CD4-positive, alpha-beta T cell treated with Interleukin-1 beta for 1 hour (primary cell): ENCODE measurements around the gene TSPAN33.
"Not testable (repeated sequence)": the region's sequence is repeated elsewhere in the genome, so short reads cannot be mapped to it uniquely, and the experiment has no call there.

ENCODE experiments used
- DNase-seq, 2 donors: peaks; one replicate each; pipeline ENCODE4 v3.0.0-alpha.2; 2020 to 2022

The TSPAN33 gene, protein sequence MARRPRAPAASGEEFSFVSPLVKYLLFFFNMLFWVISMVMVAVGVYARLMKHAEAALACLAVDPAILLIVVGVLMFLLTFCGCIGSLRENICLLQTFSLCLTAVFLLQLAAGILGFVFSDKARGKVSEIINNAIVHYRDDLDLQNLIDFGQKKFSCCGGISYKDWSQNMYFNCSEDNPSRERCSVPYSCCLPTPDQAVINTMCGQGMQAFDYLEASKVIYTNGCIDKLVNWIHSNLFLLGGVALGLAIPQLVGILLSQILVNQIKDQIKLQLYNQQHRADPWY

DNA sequence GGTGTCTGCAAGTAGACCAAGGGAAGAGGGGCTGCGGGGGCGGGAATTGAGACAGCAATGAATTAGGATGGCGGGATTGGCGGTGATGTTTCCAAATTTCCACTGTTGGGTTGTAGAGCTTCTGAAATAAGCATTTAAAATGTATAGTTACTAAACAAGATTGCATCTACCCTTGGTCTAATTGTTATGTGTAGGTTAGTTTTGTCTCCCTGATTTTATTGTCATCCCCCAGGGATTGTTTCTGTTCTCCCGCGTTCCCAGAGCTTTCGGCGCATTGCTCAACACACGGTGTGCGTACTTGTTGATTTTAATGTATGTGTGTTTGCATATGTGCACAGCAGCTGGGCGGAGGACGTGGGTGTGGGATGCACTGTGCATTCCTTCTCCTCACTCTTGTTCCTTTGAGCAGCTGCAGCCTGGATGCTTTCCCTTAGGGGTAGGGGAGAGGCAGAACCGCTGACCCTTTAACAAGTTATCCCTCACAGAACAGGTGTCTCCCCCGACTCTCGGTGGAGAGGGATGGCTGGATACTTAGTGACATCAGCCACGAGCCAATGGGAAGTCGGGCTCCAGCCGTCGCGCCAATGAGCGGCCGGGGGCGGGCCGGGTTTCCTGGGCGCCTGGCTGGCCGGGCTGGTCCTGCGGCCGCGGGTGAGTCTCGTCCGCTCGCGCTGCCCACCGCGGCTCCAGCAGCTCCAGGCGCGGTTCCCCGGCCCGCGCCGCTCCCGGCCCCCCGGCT lies at the start of gene TSPAN33:
Gene TSPAN33 (plus strand): TSS at position 613 of the 739 bp plus-strand sequence. CDS start 274 bp downstream, outside the sequence.
- peak; percentile 67 for DNase-seq

DNA sequence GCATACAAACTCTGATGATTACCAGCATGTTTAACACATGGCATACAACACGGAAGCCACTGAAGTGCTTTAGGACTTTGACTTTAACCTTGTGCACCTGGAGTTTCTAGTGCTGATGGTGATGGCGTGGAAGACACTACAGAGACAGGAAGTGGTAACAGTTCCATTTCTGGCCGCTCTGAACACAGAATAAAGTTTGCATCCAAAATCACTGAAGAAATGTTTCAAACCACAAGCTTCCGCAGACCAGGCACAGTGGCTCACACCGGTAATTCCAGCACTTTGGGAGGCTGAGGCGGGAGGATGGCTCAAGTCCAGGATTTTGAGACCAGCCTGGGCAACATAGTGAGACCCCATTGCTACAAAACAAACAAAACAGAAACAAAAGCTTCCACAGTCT lies 49.2 kb upstream of the TSPAN33 start:
- peak; percentile 11 to 23 for DNase-seq

DNA sequence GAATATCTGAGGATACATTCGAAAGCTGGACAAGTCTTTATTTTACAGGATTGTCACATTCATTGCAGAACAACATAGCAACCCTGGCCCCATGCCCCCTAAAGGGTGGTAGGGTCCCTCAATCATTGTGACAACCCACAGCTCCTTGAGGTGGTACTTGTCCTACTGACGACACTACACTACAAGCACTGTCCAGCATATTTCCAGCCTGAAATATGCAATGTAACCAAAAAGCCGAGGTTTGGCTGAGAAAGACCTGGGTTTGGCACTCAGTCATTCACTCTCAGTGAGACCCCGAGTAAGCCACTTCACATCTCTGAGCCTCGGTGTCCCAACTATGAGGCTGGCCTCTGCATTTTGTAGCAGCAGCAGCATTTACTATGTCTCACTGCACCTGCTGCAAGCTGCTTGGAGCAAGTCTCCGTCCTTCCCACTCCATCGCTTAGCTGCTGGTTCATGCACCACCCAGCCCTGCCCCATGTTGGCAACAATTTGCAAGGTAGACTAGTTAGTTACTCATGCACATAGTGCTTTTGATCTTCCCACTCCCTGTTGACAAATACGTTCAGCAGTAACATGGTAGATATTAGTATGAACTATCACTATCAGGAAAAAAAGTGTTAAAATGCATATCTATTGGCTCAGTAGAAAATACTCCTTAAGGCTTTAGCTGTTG lies 46.0 kb upstream of the TSPAN33 start:
- no peak for DNase-seq

DNA sequence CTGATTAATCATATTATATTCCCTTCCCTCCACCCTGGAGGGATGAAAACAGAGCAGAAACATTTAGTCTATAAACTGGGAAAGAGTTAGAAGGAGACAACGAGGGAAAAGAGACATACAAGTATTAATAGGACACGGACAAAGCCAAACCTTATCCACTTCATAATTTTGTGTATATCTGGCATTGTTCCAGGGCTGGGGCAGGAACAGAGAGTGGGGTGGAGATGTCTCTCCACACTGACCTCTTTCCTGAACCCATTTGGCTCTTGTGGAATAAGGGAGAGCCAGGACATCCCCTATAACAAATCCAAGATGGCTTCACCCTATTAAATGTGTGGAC lies 43.7 kb upstream of the TSPAN33 start:
- no peak for DNase-seq

DNA sequence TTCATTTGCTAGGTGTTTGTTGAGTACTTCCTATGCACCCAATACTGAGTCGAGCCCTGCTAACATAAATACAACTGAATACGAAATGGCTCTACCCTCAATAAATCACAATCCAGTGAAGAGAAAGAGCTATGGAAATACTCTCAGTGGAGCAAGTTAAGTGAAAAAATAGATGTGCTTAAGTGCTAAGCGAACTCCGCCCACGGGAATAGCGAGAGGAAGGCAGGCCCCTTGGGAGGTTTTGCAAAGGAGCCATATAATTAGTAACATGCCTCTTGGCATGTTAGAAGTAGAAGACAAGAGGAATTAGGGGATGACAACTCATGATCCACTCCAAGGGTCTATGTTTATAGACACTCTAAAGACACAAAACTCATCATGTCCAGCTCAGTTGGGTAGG lies 42.8 kb upstream of the TSPAN33 start:
- no peak for DNase-seq

DNA sequence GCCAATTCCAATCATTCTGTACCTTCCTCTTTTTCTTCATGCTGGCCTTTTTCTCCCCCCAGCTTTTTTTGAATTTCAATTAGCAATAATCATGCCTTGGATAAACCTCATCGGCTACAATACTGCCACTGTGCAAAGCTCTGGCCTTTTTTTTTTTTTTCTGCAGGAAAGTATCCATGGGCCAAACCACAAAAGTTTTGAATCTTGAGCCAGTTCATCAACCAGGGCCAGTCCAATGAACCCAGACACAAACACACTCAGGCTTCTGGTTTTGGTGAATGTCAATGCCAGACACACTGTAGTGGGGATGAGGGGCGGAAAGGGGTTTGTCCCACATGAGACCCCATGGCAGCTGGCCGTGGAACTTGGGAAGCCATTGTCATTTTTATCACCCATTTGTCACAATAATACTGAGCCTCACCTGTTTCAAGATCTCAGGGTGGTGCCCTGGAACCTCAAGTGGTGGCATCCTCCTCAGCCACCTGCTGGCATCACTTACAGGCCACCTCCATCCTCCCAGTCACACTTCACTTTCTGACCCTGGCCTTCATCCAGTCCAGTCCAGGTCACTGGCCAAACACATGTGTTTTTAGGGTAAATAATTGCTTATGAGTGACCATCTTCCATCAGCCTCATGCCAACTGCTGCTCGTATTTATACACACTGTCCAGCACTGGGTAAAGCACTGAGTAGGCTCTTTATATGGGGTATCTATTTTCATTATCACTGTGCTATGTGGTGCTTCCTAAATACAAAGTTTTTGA lies 40.8 kb upstream of the TSPAN33 start:
- DNase-seq = no peak

DNA sequence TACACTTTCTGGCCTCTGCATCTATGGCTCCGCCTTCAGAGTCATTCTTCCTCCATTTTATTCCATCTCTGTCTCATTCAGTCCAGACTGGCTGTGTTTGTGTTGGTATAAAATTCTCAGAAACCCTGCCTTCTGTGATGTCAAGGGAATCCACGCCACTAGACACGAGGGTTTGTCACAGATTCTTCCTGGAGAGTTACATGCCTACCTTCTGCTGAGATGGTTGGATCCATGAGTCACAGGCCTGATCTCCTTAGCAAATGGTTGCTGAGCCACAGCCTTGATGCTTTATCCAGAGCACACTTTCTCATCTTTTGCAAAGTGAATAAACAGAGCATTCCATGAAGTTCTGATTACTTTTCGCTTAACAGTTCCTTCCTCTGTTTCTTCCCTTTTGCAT lies 35.9 kb upstream of the TSPAN33 start:
- no peak for DNase-seq

DNA sequence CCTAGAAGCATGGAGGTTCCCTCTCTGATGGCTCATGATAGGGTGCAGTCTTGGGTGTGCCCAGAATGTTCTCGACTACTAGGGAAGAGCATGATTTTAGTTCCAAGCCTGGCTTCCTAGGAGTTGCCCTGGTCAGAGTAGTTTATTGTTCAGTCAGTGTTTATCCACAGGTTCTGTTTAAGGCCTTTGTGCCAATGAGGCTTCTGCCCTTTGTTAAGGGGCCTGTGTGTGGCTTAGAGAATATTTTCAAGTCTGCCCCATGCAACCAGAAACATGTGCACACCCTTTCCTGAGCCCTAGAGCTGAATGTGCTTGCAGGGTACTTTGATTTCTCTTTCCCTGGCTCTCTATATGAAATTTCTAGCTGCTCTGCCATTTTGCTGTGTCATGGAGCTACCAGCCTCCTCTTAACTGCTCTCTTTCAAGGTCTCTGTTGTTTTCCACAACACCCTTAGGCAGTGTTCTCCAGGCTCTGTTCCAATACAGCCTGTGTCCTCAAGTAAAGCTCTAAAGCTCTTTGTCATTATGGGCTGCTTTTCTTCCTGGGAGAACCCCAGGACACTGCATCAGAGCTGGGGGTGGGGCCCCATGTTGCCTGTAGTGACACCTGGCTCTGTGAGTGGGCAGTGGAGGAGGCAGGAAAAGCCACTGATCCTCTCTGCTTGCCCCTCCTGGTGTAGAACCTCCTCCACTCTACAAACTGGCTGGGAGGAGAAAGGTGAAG lies 34.1 kb upstream of the TSPAN33 start:
- no peak for DNase-seq

DNA sequence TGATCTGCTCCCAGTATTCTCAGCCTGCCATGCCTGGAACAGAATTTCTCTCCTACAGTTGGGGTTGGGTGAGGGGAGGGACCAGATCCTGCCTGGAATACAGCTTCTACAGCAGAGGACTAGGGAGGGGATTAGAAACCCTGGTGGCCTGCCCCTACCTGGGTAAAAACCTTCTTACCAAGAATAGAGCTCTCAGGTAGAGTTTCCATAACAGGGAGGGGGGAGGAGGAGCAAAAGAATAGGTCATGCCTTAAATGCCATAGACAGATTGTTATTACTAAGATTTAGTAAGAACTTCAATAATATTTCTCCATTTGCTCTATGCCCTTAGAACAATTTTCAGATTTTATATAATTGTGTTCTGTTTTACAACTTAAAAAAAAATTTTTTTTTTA lies 33.5 kb upstream of the TSPAN33 start:
- DNase-seq = no peak

DNA sequence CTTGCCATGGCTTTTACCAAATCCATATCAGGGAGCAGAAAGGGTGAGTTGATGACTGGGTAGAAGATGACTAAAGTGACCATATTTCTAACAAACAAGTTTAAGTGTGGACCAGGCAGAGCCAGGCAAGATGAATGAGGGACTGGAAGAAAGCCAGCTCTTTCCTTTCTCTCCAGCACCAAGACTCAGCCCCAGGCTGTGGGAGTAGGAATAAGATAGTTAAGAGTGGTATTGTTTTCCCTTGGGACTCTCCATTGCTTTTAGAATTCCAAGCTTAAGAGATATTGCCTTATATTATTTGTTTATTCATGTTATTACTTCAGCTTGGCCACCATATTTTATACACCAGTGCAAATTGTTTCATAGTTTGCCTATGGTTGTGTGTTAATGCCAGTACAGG lies 28.8 kb upstream of the TSPAN33 start:
- DNase-seq = no peak

DNA sequence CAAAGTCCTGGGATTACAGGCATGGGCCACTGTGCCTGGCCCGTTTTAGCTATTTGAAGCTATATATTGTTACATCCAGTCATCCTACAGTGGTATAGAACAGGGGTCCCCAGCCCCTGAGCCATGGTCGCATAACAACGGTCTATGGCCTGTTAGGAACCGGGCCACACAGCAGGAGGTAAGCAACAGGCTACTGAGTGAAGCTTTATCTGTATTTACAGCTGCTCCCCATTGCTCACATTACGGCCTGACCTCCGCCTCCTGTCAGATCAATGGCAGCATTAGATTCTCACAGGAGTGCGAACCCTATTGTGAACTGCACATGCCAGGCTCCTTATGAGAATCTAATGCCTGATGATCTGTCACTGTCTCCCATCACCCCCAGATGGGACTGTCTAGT lies 26.3 kb upstream of the TSPAN33 start:
- no peak for DNase-seq

DNA sequence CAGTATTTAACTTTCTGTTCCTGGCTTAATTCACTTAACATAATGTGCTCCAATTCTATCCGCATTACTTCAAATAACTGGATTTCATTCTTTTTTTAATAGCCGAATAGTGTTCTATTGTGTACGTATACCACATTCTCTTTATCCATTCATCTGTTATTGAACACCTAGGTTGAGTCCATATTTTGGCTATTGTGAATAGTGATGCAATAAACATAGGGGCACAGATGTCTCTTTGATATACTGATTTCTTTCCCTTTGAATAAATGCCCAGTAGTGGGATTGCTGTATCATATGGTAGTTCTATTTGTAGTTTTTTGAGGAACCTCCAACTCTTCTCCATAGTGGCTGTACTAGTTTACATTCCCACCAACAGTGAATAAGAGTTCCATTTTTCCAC lies 25.5 kb upstream of the TSPAN33 start:
- no peak for DNase-seq

DNA sequence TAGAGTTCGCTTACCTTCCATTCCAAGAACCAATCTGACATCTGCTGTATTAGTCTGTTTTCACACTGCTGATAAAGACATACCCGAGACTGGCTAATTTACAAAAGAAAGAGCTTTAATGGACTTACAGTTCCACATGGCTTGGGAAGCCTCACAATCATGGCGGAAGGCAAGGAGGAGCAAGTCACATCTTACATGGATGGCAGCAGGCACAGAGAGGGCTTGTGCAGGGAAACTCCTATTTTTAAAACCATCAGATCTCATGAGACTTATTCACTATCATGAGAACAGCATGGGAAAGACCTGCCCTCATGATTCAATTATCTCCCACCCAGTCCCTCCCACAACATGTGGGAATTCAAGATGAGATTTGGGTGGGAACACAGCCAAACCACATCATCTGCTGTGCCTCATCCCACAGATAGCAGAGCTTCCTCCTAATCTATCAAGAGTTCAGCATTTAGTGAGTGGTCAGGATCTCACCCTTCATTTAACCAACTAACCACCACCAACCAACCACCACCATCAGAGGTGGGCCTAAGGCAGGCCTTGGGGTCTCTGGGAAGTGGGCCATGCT lies 22.9 kb upstream of the TSPAN33 start:
- not testable (repeated sequence) for DNase-seq

DNA sequence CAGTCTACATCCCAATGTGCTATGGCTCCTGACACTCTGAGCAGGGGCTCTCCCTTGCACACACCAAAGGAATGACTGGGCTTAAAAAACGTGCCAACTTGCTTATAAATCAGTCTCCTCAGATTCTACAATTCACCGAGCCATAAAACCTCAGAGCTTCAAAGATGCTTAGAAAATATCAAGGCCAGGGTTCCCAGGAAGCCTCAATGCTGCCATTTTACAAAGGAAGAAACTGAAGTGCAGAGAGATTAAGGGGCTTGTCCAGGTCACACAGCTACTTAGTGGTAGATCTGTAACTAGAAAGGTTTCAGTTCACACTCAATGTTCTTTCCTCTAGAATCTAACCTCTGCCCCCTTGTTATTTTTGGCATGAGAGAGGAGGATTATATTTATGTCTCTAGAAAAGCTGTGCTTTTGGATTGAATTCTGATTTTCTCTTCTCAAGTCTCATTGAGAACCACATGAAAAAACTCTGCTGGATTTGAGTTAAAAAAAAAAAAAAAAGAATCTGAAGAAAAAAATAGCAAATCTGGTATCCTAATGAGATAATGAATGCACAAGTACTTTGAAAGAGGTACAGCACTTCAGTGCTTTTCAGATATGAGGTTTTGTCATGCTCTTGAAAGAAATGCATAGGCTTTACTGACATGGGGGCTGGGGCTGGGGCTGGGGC lies 22.3 kb upstream of the TSPAN33 start:
- no peak for DNase-seq

DNA sequence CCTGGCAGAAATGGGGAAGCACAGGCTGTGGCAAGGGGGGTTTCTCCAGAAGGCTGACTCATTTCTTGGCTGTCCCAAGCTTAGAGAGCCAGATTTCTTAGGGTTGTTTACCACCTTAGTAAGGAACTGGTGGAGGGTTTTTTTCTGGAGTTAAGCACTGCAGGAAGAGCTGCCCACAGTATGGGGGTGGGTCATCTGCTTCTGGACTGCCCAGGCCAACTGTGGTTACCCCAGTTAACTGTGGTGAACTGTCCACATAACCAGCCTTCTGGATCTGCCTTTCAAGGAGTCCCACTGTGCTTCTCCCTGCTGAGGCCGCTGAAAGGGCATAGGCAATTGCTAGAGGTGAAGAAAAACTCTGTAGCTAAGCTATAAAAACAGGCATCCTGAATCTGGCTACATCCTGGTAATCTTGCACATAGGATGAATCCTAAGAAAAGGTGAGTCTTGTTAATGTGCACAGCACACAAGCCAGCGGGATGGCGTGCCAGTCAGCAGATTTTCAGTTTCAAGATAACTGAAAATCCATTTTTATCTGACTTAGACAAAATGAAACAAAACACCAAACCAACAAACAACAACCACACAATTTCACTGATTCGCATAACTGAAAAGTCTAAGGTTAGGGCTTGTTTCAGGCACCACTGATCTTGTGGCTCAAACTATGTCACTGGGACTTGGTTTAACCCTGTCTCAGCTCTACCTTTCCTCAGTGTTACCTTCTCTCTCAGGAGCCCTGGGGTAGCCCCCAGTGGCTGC lies 21.6 kb upstream of the TSPAN33 start:
- peak in 1 of 2 donors; percentile 62 for DNase-seq

DNA sequence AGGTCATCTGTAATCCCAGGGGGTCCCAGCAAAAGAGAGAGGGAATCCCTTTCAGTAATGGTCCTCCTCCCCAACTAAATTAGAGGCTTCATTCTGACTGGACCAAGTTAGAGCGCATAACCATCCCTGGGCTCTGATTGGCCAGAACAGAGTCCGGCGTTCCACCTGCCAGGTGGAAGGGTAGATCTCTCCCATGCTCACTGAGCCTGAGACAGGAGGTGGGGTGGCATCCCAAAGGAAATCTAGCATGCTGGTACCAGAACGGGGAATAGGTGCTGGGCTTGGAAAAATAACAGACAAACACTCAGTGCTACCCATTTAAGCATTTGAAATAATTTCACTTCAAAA lies 21.0 kb upstream of the TSPAN33 start:
- no peak for DNase-seq

DNA sequence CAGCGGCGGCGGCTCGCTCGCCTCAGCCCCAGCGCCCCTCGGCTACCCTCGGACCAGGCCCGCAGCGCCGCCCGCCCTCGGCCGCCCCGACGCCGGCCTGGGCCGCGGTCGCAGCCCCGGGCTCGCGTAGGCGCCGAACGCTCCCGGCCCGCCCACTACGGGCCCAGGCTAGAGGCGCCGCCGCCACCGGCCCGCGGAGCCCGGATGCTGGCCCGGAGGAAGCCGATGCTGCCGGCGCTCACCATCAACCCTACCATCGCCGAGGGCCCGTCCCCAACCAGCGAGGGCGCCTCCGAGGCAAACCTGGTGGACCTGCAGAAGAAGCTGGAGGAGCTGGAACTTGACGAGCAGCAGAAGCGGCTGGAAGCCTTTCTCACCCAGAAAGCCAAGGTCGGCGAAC lies 18.2 kb upstream of the TSPAN33 start:
- no peak for DNase-seq

DNA sequence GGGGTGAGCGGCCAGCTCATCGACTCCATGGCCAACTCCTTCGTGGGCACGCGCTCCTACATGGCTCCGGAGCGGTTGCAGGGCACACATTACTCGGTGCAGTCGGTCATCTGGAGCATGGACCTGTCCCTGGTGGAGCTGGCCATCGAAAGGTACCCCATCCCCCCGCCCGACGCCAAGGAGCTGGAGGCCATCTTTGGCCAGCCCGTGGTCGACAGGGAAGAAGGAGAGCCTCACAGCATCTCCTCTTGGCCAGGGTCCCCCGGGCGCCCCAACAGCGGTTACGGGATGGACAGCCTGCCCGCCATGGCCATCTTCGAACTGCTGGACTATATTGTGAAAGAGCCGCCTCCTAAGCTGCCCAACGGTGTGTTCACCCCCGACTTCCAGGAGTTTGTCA lies 17.4 kb upstream of the TSPAN33 start:
- no peak for DNase-seq

DNA sequence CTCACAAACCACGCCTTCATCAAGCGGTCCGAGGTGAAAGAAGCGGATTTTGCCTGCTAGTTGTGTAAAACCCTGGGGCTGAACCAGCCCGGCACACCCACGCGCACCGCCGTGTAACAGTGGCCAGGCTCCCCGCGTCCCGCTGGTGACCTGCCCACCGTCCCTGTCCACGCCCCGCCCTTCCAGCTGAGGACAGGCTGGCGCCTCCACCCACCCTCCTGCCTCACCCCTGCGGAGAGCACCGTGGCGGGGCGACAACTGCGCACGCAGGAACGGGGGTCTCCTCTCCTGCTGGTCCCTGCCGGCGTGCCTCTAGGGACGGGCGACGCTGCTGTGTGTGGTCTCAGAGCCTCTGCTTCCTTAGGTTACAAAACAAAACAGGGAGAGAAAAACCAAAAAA lies 16.9 kb upstream of the TSPAN33 start:
- no peak for DNase-seq

DNA sequence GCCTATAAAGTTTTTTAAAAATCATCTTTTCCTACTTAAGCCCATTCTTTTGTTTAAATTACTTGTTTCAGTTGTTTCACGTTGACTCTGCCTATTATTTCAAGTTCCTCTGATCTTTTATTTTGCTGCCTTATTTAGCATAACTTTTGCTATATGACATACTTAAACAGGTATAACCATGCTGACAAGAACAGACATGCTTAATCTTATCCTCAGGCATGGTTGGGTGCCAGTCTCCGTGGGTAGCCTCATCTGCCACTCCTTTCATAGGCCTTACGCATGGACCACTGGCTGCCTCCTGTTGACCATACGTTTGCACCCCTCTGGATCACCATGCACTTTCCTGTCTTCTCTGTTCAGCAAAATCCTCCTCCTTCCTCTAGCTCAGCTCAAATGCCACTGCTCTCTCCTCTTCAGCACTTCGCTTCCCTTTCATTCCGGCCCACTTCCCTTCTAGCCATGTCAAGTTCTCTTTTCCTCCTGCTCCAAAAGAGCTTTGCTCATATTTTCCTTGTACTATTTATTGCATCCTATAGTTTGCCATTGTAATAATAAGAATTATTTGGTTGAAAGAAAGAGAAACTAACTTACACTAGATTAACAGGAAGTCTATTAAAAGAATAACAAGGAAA lies 10.0 kb upstream of the TSPAN33 start:
- no peak for DNase-seq
